ENCODE data around the gene AKR1C2. TPM values are rescaled to one million over a fixed set of nuclear protein-coding genes. Genes with fewer than 3 reads are reported as not detected.
"Not testable (repeated sequence)": the region's sequence is repeated elsewhere in the genome, so short reads cannot be mapped to it uniquely, and the experiment has no call there.

Gene AKR1C2
- polyA plus RNA-seq, 1 donor from 2014 or later, result 170 TPM

- not testable (repeated sequence) for H3K9me2 ChIP-seq (ENCODE audit: insufficient read depth, low read length); H3K27ac ChIP-seq (ENCODE audit: low read length); H3K9me3 ChIP-seq (ENCODE audit: low read length); H3K36me3 ChIP-seq (ENCODE audit: insufficient read depth, low read length); H3K27me3 ChIP-seq (ENCODE audit: insufficient read depth, low read depth, low read length); H4K20me1 ChIP-seq (ENCODE audit: insufficient read depth); H3F3A ChIP-seq (ENCODE audit: insufficient read depth, low read length, poor library complexity, severe bottlenecking); H3K9ac ChIP-seq (ENCODE audit: low read length); H2AFZ ChIP-seq (ENCODE audit: low read depth, low read length); H3K4me2 ChIP-seq (ENCODE audit: low read length); H3K4me3 ChIP-seq (ENCODE audit: low read length); H3K79me2 ChIP-seq (replicated peaks; ENCODE audit: insufficient read depth, low read length)
Observed at GRCh38 chr10:5010043-5010442, 6.4 kb upstream of the AKR1C2 start.

DNA sequence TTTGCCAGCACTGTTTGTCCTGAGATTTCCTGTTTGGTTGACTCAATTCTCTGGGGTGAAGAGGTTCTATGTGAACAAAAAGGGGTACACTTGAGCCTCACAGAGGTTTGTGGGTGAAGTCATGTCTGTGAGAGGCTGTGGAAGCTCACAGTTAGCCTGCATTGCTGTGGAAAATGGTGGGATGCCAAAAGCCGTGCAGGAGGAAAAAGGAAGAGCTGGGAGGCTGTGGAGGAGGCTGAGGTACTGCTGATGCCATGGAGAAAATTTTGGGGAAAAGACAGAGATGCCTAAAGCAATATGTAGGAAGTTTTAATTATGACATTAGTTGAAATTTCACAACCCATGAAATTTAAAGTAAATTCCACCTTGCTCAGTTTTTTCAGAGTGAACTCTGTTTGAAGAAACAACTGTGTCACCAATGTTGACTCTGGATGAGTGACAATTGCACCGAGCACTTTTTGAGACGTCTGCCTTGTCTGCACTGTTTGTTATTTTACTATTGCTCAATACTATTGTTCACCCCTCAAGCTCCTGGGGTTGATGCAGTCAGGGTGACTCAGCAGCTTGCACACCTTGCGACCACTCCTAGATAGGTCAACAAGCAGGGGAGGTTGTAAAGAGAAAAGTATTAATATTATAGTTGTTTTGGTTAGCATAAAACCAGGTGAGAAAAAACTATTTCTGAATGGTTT, 5.3 kb upstream of the AKR1C2 start:
- H3K79me2 ChIP-seq (replicated peaks; ENCODE audit: insufficient read depth, low read length); H3F3A ChIP-seq (ENCODE audit: insufficient read depth, low read length, poor library complexity, severe bottlenecking); H3K9ac ChIP-seq (ENCODE audit: low read length); H3K4me3 ChIP-seq (ENCODE audit: low read length); H3K4me2 ChIP-seq (ENCODE audit: low read length); H3K9me2 ChIP-seq (ENCODE audit: insufficient read depth, low read length); H3K9me3 ChIP-seq (ENCODE audit: low read length); H2AFZ ChIP-seq (ENCODE audit: low read depth, low read length); H3K27ac ChIP-seq (ENCODE audit: low read length); H3K27me3 ChIP-seq (ENCODE audit: insufficient read depth, low read depth, low read length); H4K20me1 ChIP-seq (ENCODE audit: insufficient read depth); H3K36me3 ChIP-seq (ENCODE audit: insufficient read depth, low read length): not testable (repeated sequence)

DNA sequence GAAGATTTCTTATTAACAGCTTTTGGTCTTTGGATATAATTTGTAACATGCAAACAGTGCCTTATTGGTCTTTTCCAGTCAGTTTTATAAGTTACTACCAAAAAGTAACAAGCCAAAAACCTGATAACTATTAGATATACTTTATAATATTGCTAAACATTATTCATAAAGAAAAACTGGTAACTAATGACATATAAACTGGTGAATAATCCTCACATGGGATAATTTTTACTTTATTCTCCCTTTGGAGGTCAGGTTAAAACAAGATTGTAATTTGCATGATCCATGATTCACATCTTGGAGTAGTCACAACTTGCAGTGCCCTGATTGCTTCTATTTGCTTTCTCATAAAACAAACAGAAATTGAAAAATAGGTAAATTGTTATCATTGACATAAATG, 844 bp upstream of the AKR1C2 start:
- H3K4me3 ChIP-seq (ENCODE audit: low read length); H3K36me3 ChIP-seq (ENCODE audit: insufficient read depth, low read length); H3K9me2 ChIP-seq (ENCODE audit: insufficient read depth, low read length); H3K4me2 ChIP-seq (ENCODE audit: low read length); H3K9ac ChIP-seq (ENCODE audit: low read length); H3K79me2 ChIP-seq (replicated peaks; ENCODE audit: insufficient read depth, low read length); H4K20me1 ChIP-seq (ENCODE audit: insufficient read depth); H3K27ac ChIP-seq (ENCODE audit: low read length); H2AFZ ChIP-seq (ENCODE audit: low read depth, low read length); H3K27me3 ChIP-seq (ENCODE audit: insufficient read depth, low read depth, low read length); H3K9me3 ChIP-seq (ENCODE audit: low read length); H3F3A ChIP-seq (ENCODE audit: insufficient read depth, low read length, poor library complexity, severe bottlenecking): not testable (repeated sequence)

GRCh38 chr10:5004030-5004385, 351 bp upstream of the AKR1C2 start:
- H4K20me1 ChIP-seq (ENCODE audit: insufficient read depth); H3K9ac ChIP-seq (ENCODE audit: low read length); H3K79me2 ChIP-seq (replicated peaks; ENCODE audit: insufficient read depth, low read length); H2AFZ ChIP-seq (ENCODE audit: low read depth, low read length); H3K27me3 ChIP-seq (ENCODE audit: insufficient read depth, low read depth, low read length); H3K9me2 ChIP-seq (ENCODE audit: insufficient read depth, low read length); H3K36me3 ChIP-seq (ENCODE audit: insufficient read depth, low read length); H3F3A ChIP-seq (ENCODE audit: insufficient read depth, low read length, poor library complexity, severe bottlenecking); H3K4me3 ChIP-seq (ENCODE audit: low read length); H3K9me3 ChIP-seq (ENCODE audit: low read length); H3K4me2 ChIP-seq (ENCODE audit: low read length); H3K27ac ChIP-seq (ENCODE audit: low read length): not testable (repeated sequence)

- Histone ChIP-seq H3F3A (ENCODE audit: insufficient read depth, low read length, poor library complexity, severe bottlenecking) (no peaks in the 10 kb centered on the region), H3K4me2 (ENCODE audit: low read length) (peak overlapping the region; percentile 74), H2AFZ (ENCODE audit: low read depth, low read length) (peak overlapping the region; percentile 9), H3K27me3 (ENCODE audit: insufficient read depth, low read depth, low read length) (no peaks in the 10 kb centered on the region), H3K27ac (ENCODE audit: low read length) (peak overlapping the region; percentile 2), H3K9me2 (ENCODE audit: insufficient read depth, low read length) (no peaks in the 10 kb centered on the region), H3K9me3 (ENCODE audit: low read length) (no peaks in the 10 kb centered on the region), H4K20me1 (ENCODE audit: insufficient read depth) (no peaks in the 10 kb centered on the region), H3K9ac (ENCODE audit: low read length) (no peak overlapping the region), H3K36me3 (ENCODE audit: insufficient read depth, low read length) (no peaks in the 10 kb centered on the region), H3K4me3 (ENCODE audit: low read length) (peak overlapping the region; percentile 58), H3K79me2 (replicated peaks; ENCODE audit: insufficient read depth, low read length) (no peaks in the 10 kb centered on the region)
- no peak for TF ChIP-seq SMC3 (conservative IDR thresholded peaks at IDR 0.05; ENCODE audit: poor library complexity)
- no peak for TF ChIP-seq TAF1 (IDR thresholded peaks at IDR 0.05; ENCODE audit: low read depth)
- TF ChIP-seq RAD21 (conservative IDR thresholded peaks at IDR 0.05), result no peak
- no peak for TF ChIP-seq MXI1 (conservative IDR thresholded peaks at IDR 0.05; ENCODE audit: poor library complexity, severe bottlenecking)
- TF ChIP-seq EZH2 (IDR thresholded peaks at IDR 0.05; ENCODE audit: borderline replicate concordance, insufficient read depth, low read length, poor library complexity, severe bottlenecking), result no peak
- TF ChIP-seq CTCF (IDR thresholded peaks at IDR 0.05; ENCODE audit: poor library complexity, severe bottlenecking), result no peak
- no peak for TF ChIP-seq EP300 (conservative IDR thresholded peaks at IDR 0.05; ENCODE audit: poor library complexity, severe bottlenecking)
- TF ChIP-seq, protein P1, sequence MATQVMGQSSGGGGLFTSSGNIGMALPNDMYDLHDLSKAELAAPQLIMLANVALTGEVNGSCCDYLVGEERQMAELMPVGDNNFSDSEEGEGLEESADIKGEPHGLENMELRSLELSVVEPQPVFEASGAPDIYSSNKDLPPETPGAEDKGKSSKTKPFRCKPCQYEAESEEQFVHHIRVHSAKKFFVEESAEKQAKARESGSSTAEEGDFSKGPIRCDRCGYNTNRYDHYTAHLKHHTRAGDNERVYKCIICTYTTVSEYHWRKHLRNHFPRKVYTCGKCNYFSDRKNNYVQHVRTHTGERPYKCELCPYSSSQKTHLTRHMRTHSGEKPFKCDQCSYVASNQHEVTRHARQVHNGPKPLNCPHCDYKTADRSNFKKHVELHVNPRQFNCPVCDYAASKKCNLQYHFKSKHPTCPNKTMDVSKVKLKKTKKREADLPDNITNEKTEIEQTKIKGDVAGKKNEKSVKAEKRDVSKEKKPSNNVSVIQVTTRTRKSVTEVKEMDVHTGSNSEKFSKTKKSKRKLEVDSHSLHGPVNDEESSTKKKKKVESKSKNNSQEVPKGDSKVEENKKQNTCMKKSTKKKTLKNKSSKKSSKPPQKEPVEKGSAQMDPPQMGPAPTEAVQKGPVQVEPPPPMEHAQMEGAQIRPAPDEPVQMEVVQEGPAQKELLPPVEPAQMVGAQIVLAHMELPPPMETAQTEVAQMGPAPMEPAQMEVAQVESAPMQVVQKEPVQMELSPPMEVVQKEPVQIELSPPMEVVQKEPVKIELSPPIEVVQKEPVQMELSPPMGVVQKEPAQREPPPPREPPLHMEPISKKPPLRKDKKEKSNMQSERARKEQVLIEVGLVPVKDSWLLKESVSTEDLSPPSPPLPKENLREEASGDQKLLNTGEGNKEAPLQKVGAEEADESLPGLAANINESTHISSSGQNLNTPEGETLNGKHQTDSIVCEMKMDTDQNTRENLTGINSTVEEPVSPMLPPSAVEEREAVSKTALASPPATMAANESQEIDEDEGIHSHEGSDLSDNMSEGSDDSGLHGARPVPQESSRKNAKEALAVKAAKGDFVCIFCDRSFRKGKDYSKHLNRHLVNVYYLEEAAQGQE (IDR thresholded peaks at IDR 0.05; ENCODE audit: borderline replicate concordance), result no peak
- TF ChIP-seq POLR2AphosphoS5 (IDR thresholded peaks at IDR 0.05), result no peak
Observed at GRCh38 chr10:5002013-5002727, 1.5 kb downstream of the AKR1C2 start.

Data from neural cell (in vitro differentiated cells).